Measurements from ENCODE around the gene MISP.
"Not testable (repeated sequence)": the region's sequence is repeated elsewhere in the genome, so short reads cannot be mapped to it uniquely, and the experiment has no call there.

MISP gene

DNA sequence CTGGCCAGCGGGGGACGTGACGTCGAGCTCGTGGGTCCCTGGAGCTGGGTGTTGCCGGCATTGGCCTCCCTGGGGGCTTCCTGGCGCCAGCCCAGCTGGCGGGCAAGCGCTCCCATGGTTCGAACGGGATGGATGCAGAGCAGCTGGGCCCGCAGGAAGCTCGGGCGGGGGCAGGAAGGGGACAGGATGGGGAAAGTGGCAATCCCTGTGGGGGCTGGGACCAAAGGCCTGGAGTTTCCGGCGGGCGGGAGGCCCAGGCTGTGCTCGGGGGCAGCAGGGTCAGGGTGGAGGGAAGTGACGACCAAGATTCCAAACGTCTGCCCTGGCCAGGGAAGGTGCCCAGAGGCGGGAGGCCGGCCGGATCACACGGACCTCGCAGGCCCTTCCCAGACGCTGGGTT lies 22.9 kb upstream of the MISP start:
- H3K4me3 ChIP-seq (replicated peaks; ENCODE audit: insufficient read depth, low read length): no peak overlapping the region
- TF ChIP-seq SPI1 (IDR thresholded peaks at IDR 0.05; ENCODE audit: borderline replicate concordance, low read depth) (no peak), GABPA (IDR thresholded peaks at IDR 0.05; ENCODE audit: low read depth) (no peak), POLR2AphosphoS5 (IDR thresholded peaks at IDR 0.05; ENCODE audit: low read depth) (no peak)
- TF ChIP-seq, protein P1, sequence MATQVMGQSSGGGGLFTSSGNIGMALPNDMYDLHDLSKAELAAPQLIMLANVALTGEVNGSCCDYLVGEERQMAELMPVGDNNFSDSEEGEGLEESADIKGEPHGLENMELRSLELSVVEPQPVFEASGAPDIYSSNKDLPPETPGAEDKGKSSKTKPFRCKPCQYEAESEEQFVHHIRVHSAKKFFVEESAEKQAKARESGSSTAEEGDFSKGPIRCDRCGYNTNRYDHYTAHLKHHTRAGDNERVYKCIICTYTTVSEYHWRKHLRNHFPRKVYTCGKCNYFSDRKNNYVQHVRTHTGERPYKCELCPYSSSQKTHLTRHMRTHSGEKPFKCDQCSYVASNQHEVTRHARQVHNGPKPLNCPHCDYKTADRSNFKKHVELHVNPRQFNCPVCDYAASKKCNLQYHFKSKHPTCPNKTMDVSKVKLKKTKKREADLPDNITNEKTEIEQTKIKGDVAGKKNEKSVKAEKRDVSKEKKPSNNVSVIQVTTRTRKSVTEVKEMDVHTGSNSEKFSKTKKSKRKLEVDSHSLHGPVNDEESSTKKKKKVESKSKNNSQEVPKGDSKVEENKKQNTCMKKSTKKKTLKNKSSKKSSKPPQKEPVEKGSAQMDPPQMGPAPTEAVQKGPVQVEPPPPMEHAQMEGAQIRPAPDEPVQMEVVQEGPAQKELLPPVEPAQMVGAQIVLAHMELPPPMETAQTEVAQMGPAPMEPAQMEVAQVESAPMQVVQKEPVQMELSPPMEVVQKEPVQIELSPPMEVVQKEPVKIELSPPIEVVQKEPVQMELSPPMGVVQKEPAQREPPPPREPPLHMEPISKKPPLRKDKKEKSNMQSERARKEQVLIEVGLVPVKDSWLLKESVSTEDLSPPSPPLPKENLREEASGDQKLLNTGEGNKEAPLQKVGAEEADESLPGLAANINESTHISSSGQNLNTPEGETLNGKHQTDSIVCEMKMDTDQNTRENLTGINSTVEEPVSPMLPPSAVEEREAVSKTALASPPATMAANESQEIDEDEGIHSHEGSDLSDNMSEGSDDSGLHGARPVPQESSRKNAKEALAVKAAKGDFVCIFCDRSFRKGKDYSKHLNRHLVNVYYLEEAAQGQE (IDR thresholded peaks at IDR 0.05; ENCODE audit: insufficient replicate concordance, low read depth): no peak
- TF ChIP-seq, protein P2, sequence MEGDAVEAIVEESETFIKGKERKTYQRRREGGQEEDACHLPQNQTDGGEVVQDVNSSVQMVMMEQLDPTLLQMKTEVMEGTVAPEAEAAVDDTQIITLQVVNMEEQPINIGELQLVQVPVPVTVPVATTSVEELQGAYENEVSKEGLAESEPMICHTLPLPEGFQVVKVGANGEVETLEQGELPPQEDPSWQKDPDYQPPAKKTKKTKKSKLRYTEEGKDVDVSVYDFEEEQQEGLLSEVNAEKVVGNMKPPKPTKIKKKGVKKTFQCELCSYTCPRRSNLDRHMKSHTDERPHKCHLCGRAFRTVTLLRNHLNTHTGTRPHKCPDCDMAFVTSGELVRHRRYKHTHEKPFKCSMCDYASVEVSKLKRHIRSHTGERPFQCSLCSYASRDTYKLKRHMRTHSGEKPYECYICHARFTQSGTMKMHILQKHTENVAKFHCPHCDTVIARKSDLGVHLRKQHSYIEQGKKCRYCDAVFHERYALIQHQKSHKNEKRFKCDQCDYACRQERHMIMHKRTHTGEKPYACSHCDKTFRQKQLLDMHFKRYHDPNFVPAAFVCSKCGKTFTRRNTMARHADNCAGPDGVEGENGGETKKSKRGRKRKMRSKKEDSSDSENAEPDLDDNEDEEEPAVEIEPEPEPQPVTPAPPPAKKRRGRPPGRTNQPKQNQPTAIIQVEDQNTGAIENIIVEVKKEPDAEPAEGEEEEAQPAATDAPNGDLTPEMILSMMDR (IDR thresholded peaks at IDR 0.05; ENCODE audit: insufficient read depth, low read length): no peak
- no peak for DNase-seq (ENCODE audit: low read depth in 1 of 2, low spot score in 1 of 2)
- no peaks in the 10 kb centered on the region for H3K27me3 ChIP-seq (ENCODE audit: insufficient read depth, poor library complexity, severe bottlenecking)
- H3K27ac ChIP-seq (replicated peaks): no peak overlapping the region

DNA sequence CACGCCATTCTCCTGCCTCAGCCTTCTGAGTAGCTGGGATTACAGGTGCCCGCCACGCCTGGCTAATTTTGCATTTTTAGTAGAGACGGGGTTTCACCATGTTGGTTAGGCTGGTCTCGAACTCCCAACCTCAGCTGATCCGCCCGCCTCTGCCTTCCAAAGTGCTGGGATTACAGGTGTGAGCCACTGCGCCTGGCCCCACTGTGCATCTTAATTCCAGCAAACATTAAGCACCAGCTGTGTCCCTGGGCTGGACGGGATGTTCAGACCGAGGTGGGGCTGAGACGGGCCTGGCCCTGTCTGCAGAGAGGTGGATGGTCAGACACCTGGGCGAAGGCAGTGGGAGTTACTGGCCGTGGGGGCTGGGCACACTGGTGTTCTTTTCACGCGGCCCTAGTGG lies 21.3 kb upstream of the MISP start:
- not testable (repeated sequence) for DNase-seq (ENCODE audit: low read depth in 1 of 2, low spot score in 1 of 2); H3K27me3 ChIP-seq (ENCODE audit: insufficient read depth, poor library complexity, severe bottlenecking); H3K27ac ChIP-seq (replicated peaks); H3K4me3 ChIP-seq (replicated peaks; ENCODE audit: insufficient read depth, low read length)

DNA sequence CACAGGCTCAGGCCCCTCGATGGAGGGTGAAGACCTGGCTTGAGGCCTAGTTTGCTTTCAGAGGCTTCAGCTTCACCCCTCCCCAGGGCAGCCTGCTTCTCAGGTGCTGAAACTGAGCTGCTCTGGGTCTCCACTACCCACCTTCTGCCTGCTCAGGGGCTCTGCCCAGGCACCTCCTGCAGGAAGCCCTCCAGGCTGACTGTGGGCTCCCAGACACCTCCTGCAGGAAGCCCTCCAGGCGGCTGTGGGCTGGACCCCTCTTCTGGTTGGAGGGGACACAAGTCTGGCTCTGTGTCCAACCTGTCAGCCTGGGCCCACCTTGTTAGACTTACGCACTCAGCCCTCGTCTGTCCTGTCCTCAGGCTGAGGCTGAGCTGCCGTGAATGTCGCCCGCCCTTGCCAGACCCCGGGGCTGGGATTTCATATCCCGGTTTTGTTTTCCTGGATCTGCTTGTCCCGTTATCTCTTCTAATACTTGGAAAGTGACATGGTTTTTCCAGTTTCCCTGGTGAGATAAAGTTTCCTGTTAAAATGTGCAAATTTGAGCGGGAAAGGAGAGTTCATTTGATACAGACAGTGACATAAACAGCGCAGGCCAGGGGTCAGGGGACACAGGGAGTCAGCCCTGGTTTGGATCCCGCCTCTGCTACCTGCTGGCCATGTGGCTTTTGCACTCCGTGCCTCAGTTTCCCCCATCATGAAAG lies 20.8 kb upstream of the MISP start:
- Histone ChIP-seq H3K27ac (replicated peaks) (no peak overlapping the region), H3K4me3 (replicated peaks; ENCODE audit: insufficient read depth, low read length) (no peak overlapping the region), H3K27me3 (ENCODE audit: insufficient read depth, poor library complexity, severe bottlenecking) (no peaks in the 10 kb centered on the region)
- no peak for DNase-seq (ENCODE audit: low read depth in 1 of 2, low spot score in 1 of 2)
- TF ChIP-seq, protein P1 (IDR thresholded peaks at IDR 0.05; ENCODE audit: insufficient replicate concordance, low read depth): no peak
- TF ChIP-seq POLR2AphosphoS5 (IDR thresholded peaks at IDR 0.05; ENCODE audit: low read depth): no peak
- TF ChIP-seq SPI1 (IDR thresholded peaks at IDR 0.05; ENCODE audit: borderline replicate concordance, low read depth): no peak
- TF ChIP-seq, protein P2 (IDR thresholded peaks at IDR 0.05; ENCODE audit: insufficient read depth, low read length): no peak
- TF ChIP-seq GABPA (IDR thresholded peaks at IDR 0.05; ENCODE audit: low read depth): no peak

DNA sequence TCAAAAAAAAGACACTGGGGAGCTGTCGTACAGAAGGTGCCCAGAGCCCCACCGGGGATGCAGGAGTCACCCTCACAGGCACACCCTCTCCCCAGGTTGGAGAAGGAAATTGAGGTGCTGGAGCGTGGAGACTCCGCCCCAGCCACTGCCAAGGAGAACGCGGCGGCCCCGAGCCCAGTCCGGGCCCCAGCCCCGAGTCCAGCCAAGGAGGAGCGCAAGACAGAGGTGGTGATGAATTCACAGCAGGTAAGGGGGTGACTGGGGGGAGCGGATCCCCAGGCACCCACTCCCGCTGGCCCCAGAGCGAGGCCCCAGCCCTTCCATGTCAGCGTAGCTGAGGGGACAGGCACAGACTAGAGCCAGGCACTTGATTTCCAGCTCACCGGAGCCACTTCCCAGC lies 19.9 kb upstream of the MISP start:
- no peak overlapping the region for H3K27ac ChIP-seq (replicated peaks)
- no peaks in the 10 kb centered on the region for H3K27me3 ChIP-seq (ENCODE audit: insufficient read depth, poor library complexity, severe bottlenecking)
- H3K4me3 ChIP-seq (replicated peaks; ENCODE audit: insufficient read depth, low read length): no peak overlapping the region
- TF ChIP-seq POLR2AphosphoS5 (IDR thresholded peaks at IDR 0.05; ENCODE audit: low read depth) (no peak), SPI1 (IDR thresholded peaks at IDR 0.05; ENCODE audit: borderline replicate concordance, low read depth) (no peak), GABPA (IDR thresholded peaks at IDR 0.05; ENCODE audit: low read depth) (no peak)
- TF ChIP-seq, protein P1 (IDR thresholded peaks at IDR 0.05; ENCODE audit: insufficient replicate concordance, low read depth): no peak
- TF ChIP-seq, protein P2 (IDR thresholded peaks at IDR 0.05; ENCODE audit: insufficient read depth, low read length): no peak
- DNase-seq (ENCODE audit: low read depth in 1 of 2, low spot score in 1 of 2): no peak
